ENCODE data around the gene SDR42E2.
A peak's percentile ranks its signal among the peaks of the same experiment; 100 is the strongest.

The SDR42E2 gene

GRCh38 chr16:22193063-22193411 lies 30.7 kb downstream of the SDR42E2 start:
- ChIA-PET POLR2A (no interaction called here), CTCF (interaction anchor here (0.7 to 2.7 kb wide), 3 partner anchors 15 to 108 kb away, joined by 3 to 16 read pairs (median 6); no protein-coding TSS in a partner anchor)
- H3K27ac ChIP-seq (ENCODE audit: extremely low read depth, low read depth, low read length) = no peak overlapping the region
- no peak overlapping the region for H3K4me3 ChIP-seq (ENCODE audit: low read depth, low read length)
- no peak for TF ChIP-seq ZFP41 (tag by site-specific recombination; IDR thresholded peaks at IDR 0.05; ENCODE audit: borderline replicate concordance)
- peak; percentile 42; the same call in 1 of the 2 replicates for TF ChIP-seq REST (tag by site-specific recombination; IDR thresholded peaks at IDR 0.05)
- no peaks in the 10 kb centered on the region for H3K9me3 ChIP-seq (ENCODE audit: control insufficient read depth, insufficient read depth, low read depth, low read length)
- H3K36me3 ChIP-seq (ENCODE audit: control insufficient read depth in 2 of 2, insufficient read depth in 1 of 2, low read length in 2 of 2) = no peaks in the 10 kb centered on the region
- H3K4me1 ChIP-seq (ENCODE audit: control insufficient read depth, insufficient read depth, low read length) = peaks cover 6% of the 10 kb centered on the region

- no peak overlapping the region for H3K4me3 ChIP-seq (ENCODE audit: low read depth, low read length)
- POLR2A ChIA-PET = interaction anchor here (0.8 to 2.1 kb wide), 2 partner anchors 11 to 102 kb away, joined by 3 to 6 read pairs; partner anchors contain the start of genes EEF2K and POLR3E
- no peaks in the 10 kb centered on the region for H3K36me3 ChIP-seq (ENCODE audit: control insufficient read depth in 2 of 2, insufficient read depth in 1 of 2, low read length in 2 of 2)
Observed at GRCh38 chr16:22194707-22195444, 32.6 kb downstream of the SDR42E2 start.

GRCh38 chr16:22195445-22195694 lies 33.1 kb downstream of the SDR42E2 start:
- Histone ChIP-seq H3K4me3 (ENCODE audit: low read depth, low read length) (no peak overlapping the region), H3K36me3 (ENCODE audit: control insufficient read depth in 2 of 2, insufficient read depth in 1 of 2, low read length in 2 of 2) (no peaks in the 10 kb centered on the region), H3K27ac (ENCODE audit: extremely low read depth, low read depth, low read length) (no peak overlapping the region), H3K4me1 (ENCODE audit: control insufficient read depth, insufficient read depth, low read length) (peaks cover 6% of the 10 kb centered on the region), H3K9me3 (ENCODE audit: control insufficient read depth, insufficient read depth, low read depth, low read length) (no peaks in the 10 kb centered on the region)
- ChIA-PET CTCF (interaction anchor here (0.6 to 2.6 kb wide), 7 partner anchors 13 to 404 kb away, joined by 3 to 14 read pairs (median 6); partner anchors contain the start of gene POLR3E), POLR2A (interaction anchor here (0.8 to 2.1 kb wide), 2 partner anchors 11 to 101 kb away, joined by 3 to 6 read pairs; partner anchors contain the start of genes EEF2K and POLR3E)
- TF ChIP-seq ZNF398 (tag by site-specific recombination; IDR thresholded peaks at IDR 0.05) (no peak), ZNF391 (tag by site-specific recombination; IDR thresholded peaks at IDR 0.05; ENCODE audit: borderline replicate concordance, low read depth) (no peak), ZNF202 (tag by site-specific recombination; IDR thresholded peaks at IDR 0.05; ENCODE audit: borderline replicate concordance) (no peak), ZNF518A (tag by site-specific recombination; conservative IDR thresholded peaks at IDR 0.05; ENCODE audit: low read depth) (no peak), PRDM1 (tag by site-specific recombination; IDR thresholded peaks at IDR 0.05) (peak; percentile 68), ZNF704 (tag by site-specific recombination; IDR thresholded peaks at IDR 0.05) (no peak), ZNF530 (tag by site-specific recombination; IDR thresholded peaks at IDR 0.05; ENCODE audit: low read depth) (no peak), GLIS2 (tag by site-specific recombination; IDR thresholded peaks at IDR 0.05) (no peak), TSHZ1 (tag by site-specific recombination; IDR thresholded peaks at IDR 0.05; ENCODE audit: borderline replicate concordance) (no peak), ZBTB20 (tag by site-specific recombination; IDR thresholded peaks at IDR 0.05) (no peak)

More at GRCh38 chr16:22194707-22195444, 32.6 kb downstream of the SDR42E2 start:
- Histone ChIP-seq H3K27ac (ENCODE audit: extremely low read depth, low read depth, low read length) (no peak overlapping the region), H3K9me3 (ENCODE audit: control insufficient read depth, insufficient read depth, low read depth, low read length) (no peaks in the 10 kb centered on the region), H3K4me1 (ENCODE audit: control insufficient read depth, insufficient read depth, low read length) (peaks cover 6% of the 10 kb centered on the region)
- CTCF ChIA-PET = interaction anchor here (0.6 to 2.6 kb wide), 7 partner anchors 13 to 405 kb away, joined by 3 to 14 read pairs (median 5); partner anchors contain the start of gene POLR3E
- TF ChIP-seq ZNF292 (tag by site-specific recombination; IDR thresholded peaks at IDR 0.05; ENCODE audit: borderline replicate concordance, low read depth) = no peak

Measured in HEK293 (cell line).